Right atrium auricular region (tissue), 2 donors: ENCODE results near the gene ARID5A. TPM values are rescaled to one million over a fixed set of nuclear protein-coding genes. Genes with fewer than 3 reads are reported as not detected.

ENCODE experiments used
- DNase-seq: peaks from one replicate; pipeline ENCODE4 v3.0.0-alpha.2; 2019; ENCODE audit warnings: low spot score
- H3K27ac ChIP-seq, 2 donors: fragments of 200-600 bp; sonication (generic); 1 replicate in 1 of 2; 2 replicates in 1 of 2; pipeline ENCODE4 v1.5.1; 2016 to 2019
- H3K27me3 ChIP-seq, 2 donors: fragments of 200-600 bp; sonication (generic); one replicate each; pipeline versions ENCODE4 v1.5.1 to v1.6.0; 2017 to 2019
- H3K36me3 ChIP-seq: fragments of 200-600 bp; sonication (generic); one replicate; pipeline ENCODE4 v1.5.1; 2016
- H3K4me1 ChIP-seq, 2 donors: fragments of 200-600 bp; sonication (generic); one replicate each; pipeline versions ENCODE4 v1.5.1 to v1.6.0; 2017 to 2019
- H3K4me3 ChIP-seq, 2 donors: fragments of 200-600 bp; sonication (generic); 1 replicate in 1 of 2; 2 replicates in 1 of 2; pipeline ENCODE4 v1.5.1; 2017 to 2019; ENCODE audit warnings: mild to moderate bottlenecking in 1 of 2, moderate library complexity in 1 of 2
- H3K9me3 ChIP-seq, 2 donors: fragments of 200-600 bp; sonication (generic); one replicate each; pipeline ENCODE4 v1.5.1; 2019
- total RNA-seq, 2 donors: library from RNA; depleted of rRNA; stranded (reverse); fragments of >200 nt; gene quantifications; one replicate each; pipeline ENCODE4 v1.1.0, GENCODE V29; 2016
- TF ChIP-seq, protein P1 (sequence below), 2 donors: fragments of 200-600 bp; sonication (generic); IDR thresholded peaks; one replicate each; pipeline ENCODE4 v1.5.1; 2019; ENCODE audit warnings: antibody characterized with exemption in 2 of 2

Gene ARID5A
- total RNA-seq, 2 donors from 2014 or later, result 17.1 to 52.6 TPM

DNA sequence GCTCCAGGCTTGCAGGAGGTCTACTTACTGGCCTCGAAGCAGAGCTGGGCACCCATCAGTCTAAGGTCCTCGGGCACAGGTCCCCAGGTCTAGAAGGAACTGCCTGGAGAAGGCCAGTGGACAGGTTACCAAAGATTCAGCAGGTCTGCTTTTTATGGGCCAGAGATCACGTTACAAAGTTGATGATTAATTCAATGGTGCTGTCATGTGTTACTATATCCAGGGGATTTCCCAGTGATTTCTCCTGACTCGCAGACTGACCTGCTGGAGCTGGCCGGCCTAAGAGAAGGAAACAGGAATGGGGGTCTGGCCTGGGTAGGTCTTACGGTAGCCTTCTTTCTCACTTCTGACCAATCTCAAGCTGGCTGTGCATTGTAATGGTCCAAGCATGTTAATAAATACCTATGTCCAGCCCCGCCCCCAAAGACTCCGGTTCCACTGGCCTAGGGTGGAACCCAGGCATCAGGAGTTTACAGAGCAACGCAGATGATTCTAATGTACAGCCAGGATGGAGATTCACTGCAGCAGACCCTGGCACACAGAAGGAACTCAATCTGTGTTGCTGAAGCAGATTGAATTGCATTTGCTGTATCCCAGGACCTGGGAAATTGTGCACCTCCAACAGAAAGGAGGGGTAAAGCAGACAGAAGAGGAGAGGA lies 31.2 kb upstream of the ARID5A start, which contains the start of gene NEURL3:
Gene NEURL3 (minus strand): TSS at position 127 of the 659 bp plus-strand sequence. CDS start 71 bp downstream, at position 56.
- no peak within 1 kb of the TSS for H3K4me3 ChIP-seq
- H3K27ac ChIP-seq, result no peak within 1 kb of the TSS
- TF ChIP-seq, protein P1, sequence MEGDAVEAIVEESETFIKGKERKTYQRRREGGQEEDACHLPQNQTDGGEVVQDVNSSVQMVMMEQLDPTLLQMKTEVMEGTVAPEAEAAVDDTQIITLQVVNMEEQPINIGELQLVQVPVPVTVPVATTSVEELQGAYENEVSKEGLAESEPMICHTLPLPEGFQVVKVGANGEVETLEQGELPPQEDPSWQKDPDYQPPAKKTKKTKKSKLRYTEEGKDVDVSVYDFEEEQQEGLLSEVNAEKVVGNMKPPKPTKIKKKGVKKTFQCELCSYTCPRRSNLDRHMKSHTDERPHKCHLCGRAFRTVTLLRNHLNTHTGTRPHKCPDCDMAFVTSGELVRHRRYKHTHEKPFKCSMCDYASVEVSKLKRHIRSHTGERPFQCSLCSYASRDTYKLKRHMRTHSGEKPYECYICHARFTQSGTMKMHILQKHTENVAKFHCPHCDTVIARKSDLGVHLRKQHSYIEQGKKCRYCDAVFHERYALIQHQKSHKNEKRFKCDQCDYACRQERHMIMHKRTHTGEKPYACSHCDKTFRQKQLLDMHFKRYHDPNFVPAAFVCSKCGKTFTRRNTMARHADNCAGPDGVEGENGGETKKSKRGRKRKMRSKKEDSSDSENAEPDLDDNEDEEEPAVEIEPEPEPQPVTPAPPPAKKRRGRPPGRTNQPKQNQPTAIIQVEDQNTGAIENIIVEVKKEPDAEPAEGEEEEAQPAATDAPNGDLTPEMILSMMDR (IDR thresholded peaks at IDR 0.05), result no peak
- H3K9me3 ChIP-seq, result no peaks in the 10 kb centered on the region
- DNase-seq, result peak; percentile 50
- H3K27me3 ChIP-seq, result peaks cover 0 to 2% of the 10 kb centered on the region in 2 donors
- no peaks in the 10 kb centered on the region for H3K36me3 ChIP-seq
- peaks cover 0 to 40% of the 10 kb centered on the region in 2 donors for H3K4me1 ChIP-seq

DNA sequence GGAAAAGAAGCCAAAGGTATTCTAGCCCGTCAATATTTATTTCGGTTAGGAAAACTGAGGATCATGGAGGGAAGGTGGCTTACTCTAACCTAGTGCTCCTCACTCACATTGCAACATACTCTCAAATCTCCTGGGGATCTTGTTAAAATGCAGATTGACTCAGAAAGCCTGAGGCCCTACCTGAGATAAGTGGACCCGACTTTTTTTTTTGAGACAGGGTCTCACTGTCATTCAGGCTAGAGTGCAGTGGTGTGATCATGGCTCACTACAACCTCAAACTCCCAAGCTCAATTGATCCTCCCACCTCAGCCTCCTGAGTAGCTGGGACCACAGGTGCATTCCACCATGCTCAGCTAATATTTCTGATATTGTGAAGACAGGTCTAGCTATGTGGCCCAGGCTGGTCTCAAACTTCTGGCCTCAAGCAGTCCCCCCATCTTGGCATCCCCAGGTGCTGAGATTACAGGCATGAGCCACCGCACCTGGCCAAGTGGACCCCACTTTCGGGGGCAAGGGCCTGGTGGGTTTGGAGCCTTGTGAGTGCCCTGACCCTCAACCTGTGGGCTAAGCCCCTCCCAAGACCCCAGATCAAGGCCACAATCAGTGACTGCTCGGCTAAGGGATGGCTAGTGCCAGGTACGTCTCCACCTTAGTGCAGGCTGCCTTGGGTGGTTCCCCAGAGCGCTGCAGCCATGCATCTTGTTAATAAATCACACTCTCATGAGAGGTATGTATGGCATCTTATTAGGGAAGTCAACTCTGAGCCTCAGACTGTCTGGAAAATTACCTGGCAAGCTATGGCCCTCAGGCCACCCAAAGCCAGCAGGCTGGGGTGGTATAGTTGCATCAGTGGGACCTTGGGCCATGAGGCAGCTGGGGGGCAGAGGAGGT lies 30.3 kb upstream of the ARID5A start:
- no peak for DNase-seq
- no peaks in the 10 kb centered on the region for H3K27me3 ChIP-seq
- no peaks in the 10 kb centered on the region for H3K36me3 ChIP-seq
- H3K27ac ChIP-seq, result no peak overlapping the region
- peaks cover 0 to 36% of the 10 kb centered on the region in 2 donors for H3K4me1 ChIP-seq
- TF ChIP-seq, protein P1 (IDR thresholded peaks at IDR 0.05), result no peak
- H3K9me3 ChIP-seq, result no peaks in the 10 kb centered on the region
- H3K4me3 ChIP-seq, result no peak overlapping the region

DNA sequence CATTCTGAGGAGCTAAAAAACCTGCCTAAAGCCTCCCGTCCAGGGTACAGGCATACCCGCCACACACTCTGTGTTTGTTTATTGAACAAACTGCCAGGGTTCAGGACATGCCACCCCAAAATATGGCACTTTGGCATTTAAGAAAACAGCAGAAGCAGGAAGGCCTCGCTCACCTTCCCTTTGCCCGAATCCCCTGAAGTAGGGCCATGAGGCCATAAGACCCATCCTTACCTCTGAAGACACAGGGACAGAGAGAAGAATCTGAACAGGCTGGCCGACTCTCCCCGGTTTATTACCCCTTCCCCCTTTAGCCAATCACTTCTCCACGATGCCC lies 29.7 kb upstream of the ARID5A start:
- TF ChIP-seq, protein P1 (IDR thresholded peaks at IDR 0.05), result no peak
- no peaks in the 10 kb centered on the region for H3K9me3 ChIP-seq
- H3K36me3 ChIP-seq, result no peaks in the 10 kb centered on the region
- H3K27ac ChIP-seq, result no peak overlapping the region
- H3K4me3 ChIP-seq, result no peak overlapping the region
- H3K4me1 ChIP-seq, result peaks cover 0 to 32% of the 10 kb centered on the region in 2 donors
- no peaks in the 10 kb centered on the region for H3K27me3 ChIP-seq
- no peak for DNase-seq

DNA sequence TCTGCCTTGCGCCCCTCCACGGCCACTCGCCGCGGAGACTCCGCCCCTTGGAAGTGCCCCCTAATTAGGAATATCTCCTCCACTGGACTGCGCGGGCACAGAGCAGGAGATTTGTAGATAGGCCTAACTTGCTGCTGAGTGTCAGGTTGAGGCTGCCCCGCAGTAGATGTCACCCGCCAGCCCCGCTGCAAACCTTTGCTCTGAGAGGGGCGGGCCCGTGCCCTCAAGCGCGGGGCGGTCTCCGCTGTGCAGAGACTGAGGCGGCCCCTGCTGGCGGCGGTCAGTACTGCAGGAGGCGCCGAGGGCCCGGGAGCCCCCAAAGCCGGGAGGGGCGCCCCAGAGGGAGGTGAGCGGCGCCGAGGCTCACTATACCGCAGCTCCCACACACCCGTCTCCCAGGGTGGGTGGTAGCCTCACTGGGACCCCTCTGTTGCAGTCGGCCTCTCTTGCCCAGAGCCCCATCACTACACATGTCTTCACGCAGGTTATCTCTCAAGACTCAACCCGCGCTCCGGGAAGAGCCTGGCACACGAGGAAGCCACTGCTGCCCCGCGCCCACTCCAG lies 28.5 kb upstream of the ARID5A start:
- TF ChIP-seq, protein P1 (IDR thresholded peaks at IDR 0.05), result peak; percentile 99 to 100
- DNase-seq, result no peak

DNA sequence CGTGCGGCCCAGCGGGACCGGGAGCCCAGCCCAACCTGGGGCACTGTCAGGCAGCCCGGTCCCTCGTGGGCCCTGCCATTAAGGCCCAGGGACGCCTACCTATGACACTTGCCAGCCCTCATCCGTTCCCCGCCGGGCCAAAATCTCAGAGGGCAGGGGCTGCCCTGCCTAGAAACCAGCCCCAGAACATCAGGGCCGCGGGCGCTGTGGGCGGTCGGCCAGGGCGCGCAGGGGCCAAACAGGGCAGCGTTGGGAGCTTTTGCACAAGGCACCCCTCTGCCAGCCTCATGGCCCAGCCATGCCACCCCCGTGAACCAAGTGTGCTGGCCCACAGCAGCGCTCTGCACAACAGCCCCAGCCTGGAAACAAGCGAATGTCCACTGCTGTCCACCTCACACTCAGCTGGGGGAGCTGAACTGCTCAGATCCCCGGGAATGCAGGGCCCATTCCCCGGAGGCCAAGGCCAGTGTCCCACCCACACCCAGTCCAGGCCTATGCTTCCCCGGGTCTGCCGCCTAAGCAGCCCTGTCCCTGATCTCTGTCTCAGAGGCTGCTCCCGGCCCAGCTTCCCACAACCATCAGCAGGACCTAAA lies 27.9 kb upstream of the ARID5A start:
- no peak overlapping the region for H3K27ac ChIP-seq
- H3K36me3 ChIP-seq, result no peaks in the 10 kb centered on the region
- H3K4me1 ChIP-seq, result peaks cover 0 to 18% of the 10 kb centered on the region in 2 donors
- no peaks in the 10 kb centered on the region for H3K9me3 ChIP-seq
- no peak for DNase-seq
- H3K4me3 ChIP-seq, result peak overlapping the region in 1 of 2 donors; percentile 45
- TF ChIP-seq, protein P1 (IDR thresholded peaks at IDR 0.05), result no peak
- H3K27me3 ChIP-seq, result no peaks in the 10 kb centered on the region

More for the DNA sequence above, 28.5 kb upstream of the ARID5A start:
- Histone ChIP-seq H3K36me3 (no peaks in the 10 kb centered on the region), H3K27ac (no peak overlapping the region), H3K4me1 (peaks cover 0 to 20% of the 10 kb centered on the region in 2 donors), H3K4me3 (peak overlapping the region; percentile 23 to 45), H3K9me3 (no peaks in the 10 kb centered on the region), H3K27me3 (no peaks in the 10 kb centered on the region)
